Endothelial cell of umbilical vein (primary cell): ENCODE measurements around the gene DIAPH3. TPM values are rescaled to one million over a fixed set of nuclear protein-coding genes. Genes with fewer than 3 reads are reported as not detected.

Experiments used
- BruUV-seq: library from RNA; stranded (reverse); fragments of 400-500 nt; replicated peaks from 2 replicates; lab custom pipeline; 2021; lab: Mats Ljungman, UMichigan
- CTCF ChIA-PET: fragments of 300-600, 350-600 bp; sonication (Branson Sonifier 250); formaldehyde crosslinking; loops from one replicate; lab custom pipeline; 2021; ENCODE audit warnings: antibody characterized with exemption, inconsistent platforms; lab: Charles Lee
- POLR2A ChIA-PET: fragments of 300-600, 350-600 bp; sonication (Branson Sonifier 250); formaldehyde crosslinking; loops from one replicate; lab custom pipeline; 2021; ENCODE audit warnings: antibody characterized with exemption, inconsistent platforms; lab: Charles Lee
- DNase-seq: peaks from one replicate; pipeline ENCODE4 v3.0.0-alpha.2; 2011; ENCODE audit warnings: low read depth, low spot score
- FAIRE-seq: peaks from 2 replicates; lab custom pipeline; 2011; peaks lifted over from hg19 to GRCh38; lab: Jason Lieb, UNC
- H2AFZ ChIP-seq: 2 replicates; pipeline ENCODE4 v1.6.0; 2012; ENCODE audit warnings: low read depth, low read length, control low read depth, inconsistent platforms
- H3K27ac ChIP-seq: 2 replicates; pipeline ENCODE4 v1.5.1; 2011; ENCODE audit warnings: low read depth, mild to moderate bottlenecking, control low read depth, low read length, moderate library complexity; ENCODE audit not compliant: insufficient read depth
- H3K27me3 ChIP-seq, 2 experiments: 2 replicates each; pipeline versions ENCODE4 v1.6.0 to v1.6.1; 2011; ENCODE audit warnings: low read length in 2 of 2, mixed read lengths in 1 of 2; ENCODE audit not compliant: control insufficient read depth in 2 of 2, insufficient read depth in 2 of 2
- H3K36me3 ChIP-seq, 2 experiments: 2 replicates in 1 of 2; 3 replicates in 1 of 2; pipeline ENCODE4 v1.5.1; 2011; ENCODE audit warnings: low read length in 2 of 2, mild to moderate bottlenecking in 1 of 2, moderate library complexity in 1 of 2; ENCODE audit not compliant: control insufficient read depth in 2 of 2, insufficient read depth in 2 of 2; ENCODE audit errors: extremely low read depth in 1 of 2
- H3K4me1 ChIP-seq: 3 replicates; pipeline ENCODE4 v1.5.1; 2011; ENCODE audit warnings: mild to moderate bottlenecking, low read length; ENCODE audit not compliant: control insufficient read depth, insufficient read depth; ENCODE audit errors: extremely low read depth
- H3K4me2 ChIP-seq: 2 replicates; pipeline ENCODE4 v1.6.1; 2011; ENCODE audit warnings: low read length, control low read depth, mixed read lengths; ENCODE audit not compliant: insufficient read depth
- H3K4me3 ChIP-seq, 3 experiments: fragments of 200-600 bp in 1 of 3; sonication (generic), shearing (Covaris generic) in 1 of 3; replicated peaks in 1 of 3; 2 replicates each; pipeline ENCODE4 v1.5.1; 2011 to 2016; ENCODE audit warnings: control low read depth in 3 of 3, low read length in 3 of 3, mild to moderate bottlenecking in 2 of 3, inconsistent platforms in 1 of 3, low read depth in 1 of 3, moderate library complexity in 1 of 3; ENCODE audit not compliant: insufficient read depth in 1 of 3
- H3K79me2 ChIP-seq: 2 replicates; pipeline ENCODE4 v1.6.0; 2012; ENCODE audit warnings: low read length, inconsistent platforms; ENCODE audit not compliant: control insufficient read depth, insufficient read depth
- H3K9ac ChIP-seq: replicated peaks from 2 replicates; pipeline ENCODE3; 2011; ENCODE audit warnings: low read length, control low read depth; ENCODE audit not compliant: insufficient read depth; ENCODE audit errors: extremely low read depth
- H3K9me1 ChIP-seq: replicated peaks from 3 replicates; pipeline ENCODE4 v1.6.0; 2011; ENCODE audit warnings: mild to moderate bottlenecking, low read length; ENCODE audit not compliant: control insufficient read depth, insufficient read depth; ENCODE audit errors: extremely low read depth
- H3K9me3 ChIP-seq: replicated peaks from 2 replicates; pipeline ENCODE4 v1.5.1; 2012; ENCODE audit warnings: low read length, inconsistent platforms; ENCODE audit not compliant: control insufficient read depth, insufficient read depth
- H4K20me1 ChIP-seq: replicated peaks from 2 replicates; pipeline ENCODE3; 2011; ENCODE audit warnings: mild to moderate bottlenecking, low read length; ENCODE audit not compliant: control insufficient read depth, insufficient read depth; ENCODE audit errors: extremely low read depth
- CTCF ChIP-seq, 2 donors: IDR thresholded peaks; 1 replicate in 1 of 2; 2 replicates in 1 of 2; pipeline ENCODE4 v1.5.1; 2011; ENCODE audit warnings: low read length in 2 of 2, mild to moderate bottlenecking in 2 of 2, moderate library complexity in 2 of 2, control low read depth in 1 of 2, inconsistent platforms in 1 of 2, low read depth in 1 of 2; ENCODE audit not compliant: insufficient read depth in 1 of 2; ENCODE audit errors: extremely low read depth in 1 of 2
- FOS ChIP-seq: IDR thresholded peaks from 2 replicates; pipeline ENCODE4 v1.6.1; 2011; ENCODE audit warnings: mild to moderate bottlenecking, low read length, moderate library complexity, borderline replicate concordance; ENCODE audit not compliant: insufficient read depth
- GATA2 ChIP-seq: IDR thresholded peaks from 2 replicates; pipeline ENCODE4 v1.7.0; 2011; ENCODE audit warnings: low read depth, mild to moderate bottlenecking, moderate library complexity, mixed read lengths, low read length; ENCODE audit not compliant: insufficient read length, insufficient read depth
- JUN ChIP-seq: IDR thresholded peaks from 2 replicates; pipeline ENCODE4 v1.6.1; 2011; ENCODE audit warnings: borderline replicate concordance, low read depth; ENCODE audit not compliant: insufficient read length, insufficient read depth
- MAX ChIP-seq: IDR thresholded peaks from 2 replicates; pipeline ENCODE4 v1.6.1; 2011; ENCODE audit not compliant: insufficient read depth, insufficient read length
- MYC ChIP-seq: IDR thresholded peaks from one replicate; pipeline ENCODE4 v1.6.1; 2011; ENCODE audit warnings: mild to moderate bottlenecking, low read depth, low read length
- POLR2A ChIP-seq: IDR thresholded peaks from 2 replicates; pipeline ENCODE4 v1.6.1; 2012; ENCODE audit warnings: low read depth, mild to moderate bottlenecking, control low read depth, low read length
- dilution Hi-C: fragments of 300-500 bp; cut with MboI; formaldehyde crosslinking; loops from one replicate; pipeline ENCODE4 v1.15.0; 2019; ENCODE audit warnings: low sequenced_read_pairs; ENCODE audit not compliant: extremely low pct_ligation_motif_present
- intact Hi-C: fragments of 100-400 bp; cut with micrococcal nuclease; formaldehyde crosslinking; loops from one replicate; pipeline ENCODE4 v1.10.0; 2022
- polyA plus RNA-seq, 4 experiments: library from polyadenylated mRNA; depleted of rRNA in 3 of 4; stranded (reverse) in 3 of 4; unstranded in 1 of 4; fragments of >200 nt; gene quantifications; 2 replicates each; pipeline versions ENCODE4 v1.2.1 to v1.2.3, GENCODE V29; 2011 to 2012; ENCODE audit warnings: missing spikeins in 1 of 4
- total RNA-seq: library from RNA; stranded (reverse); gene quantifications from 2 replicates; pipeline ENCODE4 v1.2.3, GENCODE V29; 2021

Gene DIAPH3
- total and polyA plus RNA-seq, 2 donors (not counting 3 experiments of a cell fraction or from before 2014, with no cell fraction given): 9.9 to 44.0 TPM

GRCh38 chr13:60155978-60156377, 7.8 kb downstream of the DIAPH3 start:
- Histone ChIP-seq H3K4me2 (no peak overlapping the region), H2AFZ (no peak overlapping the region), H3K27ac (no peak overlapping the region), H3K36me3 (peaks cover 0 to 2% of the 10 kb centered on the region in 2 experiments), H3K79me2 (peaks cover 99% of the 10 kb centered on the region), H3K4me1 (no peaks in the 10 kb centered on the region), H3K4me3 (no peak overlapping the region), H3K27me3 (no peaks in the 10 kb centered on the region), H3K9me1 (peaks cover 2% of the 10 kb centered on the region), H3K9ac (no peak overlapping the region), H3K9me3 (no peaks in the 10 kb centered on the region), H4K20me1 (no peaks in the 10 kb centered on the region)
- DNase-seq (no peak), FAIRE-seq (no peak)
- POLR2A ChIA-PET: no interaction called here
- CTCF ChIA-PET: interaction anchor here (0.8 to 1.6 kb wide), 3 partner anchors 8 to 240 kb away, joined by 3 to 10 read pairs (median 4); no protein-coding TSS in a partner anchor
- dilution Hi-C loops: no loop called here
- no TSS peak for BruUV-seq
- intact Hi-C loops: no loop called here
- TF ChIP-seq MYC (no peak), POLR2A (no peak), JUN (no peak), GATA2 (no peak), MAX (no peak)

- no peak for FAIRE-seq
- CTCF ChIA-PET: no interaction called here
- H2AFZ ChIP-seq: no peak overlapping the region
These were observed 10.8 kb downstream of the DIAPH3 start for GRCh38 chr13:60152904-60153303.

More at GRCh38 chr13:60152904-60153303, 10.8 kb downstream of the DIAPH3 start:
- no TSS peak for BruUV-seq
- H3K4me2 ChIP-seq: no peak overlapping the region
- TF ChIP-seq FOS (no peak), CTCF (IDR thresholded peaks at IDR 0.05; ENCODE audit: extremely low read depth in 1 of 2, insufficient read depth in 1 of 2, low read depth in 1 of 2, low read length in 2 of 2) (no peak), GATA2 (no peak), JUN (no peak), MYC (no peak), POLR2A (no peak)
- intact Hi-C loops (no loop called here), dilution Hi-C loops (no loop called here)
- no peaks in the 10 kb centered on the region for H3K36me3 ChIP-seq
- H4K20me1 ChIP-seq: no peaks in the 10 kb centered on the region
- peaks cover 2% of the 10 kb centered on the region for H3K9me1 ChIP-seq
- no peaks in the 10 kb centered on the region for H3K27me3 ChIP-seq
- H3K27ac ChIP-seq: no peak overlapping the region
- H3K79me2 ChIP-seq: peaks cover 98% of the 10 kb centered on the region
- no peak overlapping the region for H3K4me3 ChIP-seq
- DNase-seq: no peak
- H3K4me1 ChIP-seq: peaks cover 20% of the 10 kb centered on the region
- H3K9ac ChIP-seq: no peak overlapping the region
- POLR2A ChIA-PET: no interaction called here
- H3K9me3 ChIP-seq: no peaks in the 10 kb centered on the region
